Renal pelvis (tissue), 12 donors: ENCODE measurements around the gene KCTD3. TPM values are rescaled to one million over a fixed set of nuclear protein-coding genes. Genes with fewer than 3 reads are reported as not detected.

Experiments used
- DNase-seq: peaks from one replicate; pipeline ENCODE4 v3.0.0-alpha.2; 2013
- long read RNA-seq, 16 experiments: transcript quantifications; one replicate each; lab custom pipeline, GENCODE V29; 2026
- polyA plus RNA-seq, 3 donors: library from polyadenylated mRNA; unstranded; fragments of 120-200 nt; gene quantifications; one replicate each; pipeline ENCODE4 v1.2.1, GENCODE V29; 2013; ENCODE audit not compliant: insufficient read length in 3 of 3

Gene KCTD3
- polyA plus RNA-seq = 10 to 100 TPM; 59.1 to 79.9 (median 69.5) TPM
- long read RNA-seq, donor 1, partial matches to known transcripts = 0 of 6 reads
- long read RNA-seq, donor 1, other reads (novel, unspliced or antisense) = 0 of 6 reads
- long read RNA-seq, donor 2, partial matches to known transcripts = 0 of 4 reads
- long read RNA-seq, donor 2, other reads (novel, unspliced or antisense) = 0 of 4 reads
- long read RNA-seq, donor 3, transcript KCTD3-204 (3 exons, 652 nt) = major isoform, 5 of 10 reads
- long read RNA-seq, donor 3, partial matches to known transcripts = 0 of 10 reads
- long read RNA-seq, donor 3, other reads (novel, unspliced or antisense) = 0 of 10 reads
- long read RNA-seq, donor 4, partial matches to known transcripts = 16 of 22 reads
- long read RNA-seq, donor 4, other reads (novel, unspliced or antisense) = 0 of 22 reads
- long read RNA-seq, donor 5, partial matches to known transcripts = 10 of 15 reads
- long read RNA-seq, donor 5, other reads (novel, unspliced or antisense) = 0 of 15 reads
- long read RNA-seq, donor 6, transcript KCTD3-201 (18 exons, 3,931 nt) = major isoform, 7 of 28 reads
- long read RNA-seq, donor 6, partial matches to known transcripts = 20 of 28 reads
- long read RNA-seq, donor 6, other reads (novel, unspliced or antisense) = 0 of 28 reads
- long read RNA-seq, donor 7, transcript KCTD3-201 (18 exons, 3,931 nt) = minor isoform, 6 of 21 reads
- long read RNA-seq, donor 7, transcript KCTD3-204 (3 exons, 652 nt) = major isoform, 7 of 21 reads
- long read RNA-seq, donor 7, partial matches to known transcripts = 6 of 21 reads
- long read RNA-seq, donor 7, other reads (novel, unspliced or antisense) = 0 of 21 reads
- long read RNA-seq, donor 8, partial matches to known transcripts = 0 of 2 reads
- long read RNA-seq, donor 8, other reads (novel, unspliced or antisense) = 0 of 2 reads
- long read RNA-seq, donor 9, transcript KCTD3-201 (18 exons, 3,931 nt) = major isoform, 7 of 18 reads
- long read RNA-seq, donor 9, partial matches to known transcripts = 5 of 18 reads
- long read RNA-seq, donor 9, other reads (novel, unspliced or antisense) = 0 of 18 reads
- long read RNA-seq, donor 10, transcript KCTD3-201 (18 exons, 3,931 nt) = major isoform, 7 of 8 reads
- long read RNA-seq, donor 10, partial matches to known transcripts = 0 of 8 reads
- long read RNA-seq, donor 10, other reads (novel, unspliced or antisense) = 0 of 8 reads
- long read RNA-seq, donor 11, partial matches to known transcripts = 0 of 9 reads
- long read RNA-seq, donor 11, other reads (novel, unspliced or antisense) = 0 of 9 reads
- long read RNA-seq, donor 12, transcript KCTD3-201 (18 exons, 3,931 nt) = major isoform, 8 of 45 reads
- long read RNA-seq, donor 12, transcript KCTD3-204 (3 exons, 652 nt) = minor isoform, 5 of 45 reads
- long read RNA-seq, donor 12, partial matches to known transcripts = 31 of 45 reads
- long read RNA-seq, donor 12, other reads (novel, unspliced or antisense) = 0 of 45 reads
- long read RNA-seq, donor 13, transcript KCTD3-201 (18 exons, 3,931 nt) = major isoform, 5 of 12 reads
- long read RNA-seq, donor 13, partial matches to known transcripts = 0 of 12 reads
- long read RNA-seq, donor 13, other reads (novel, unspliced or antisense) = 0 of 12 reads
- long read RNA-seq, donor 14 = 0 reads
- long read RNA-seq, donor 15, transcript KCTD3-204 (3 exons, 652 nt) = major isoform, 6 of 38 reads
- long read RNA-seq, donor 15, transcript KCTD3-201 (18 exons, 3,931 nt) = minor isoform, 5 of 38 reads
- long read RNA-seq, donor 15, partial matches to known transcripts = 24 of 38 reads
- long read RNA-seq, donor 15, other reads (novel, unspliced or antisense) = 0 of 38 reads
- long read RNA-seq, donor 16, partial matches to known transcripts = 6 of 8 reads
- long read RNA-seq, donor 16, other reads (novel, unspliced or antisense) = 0 of 8 reads

DNA sequence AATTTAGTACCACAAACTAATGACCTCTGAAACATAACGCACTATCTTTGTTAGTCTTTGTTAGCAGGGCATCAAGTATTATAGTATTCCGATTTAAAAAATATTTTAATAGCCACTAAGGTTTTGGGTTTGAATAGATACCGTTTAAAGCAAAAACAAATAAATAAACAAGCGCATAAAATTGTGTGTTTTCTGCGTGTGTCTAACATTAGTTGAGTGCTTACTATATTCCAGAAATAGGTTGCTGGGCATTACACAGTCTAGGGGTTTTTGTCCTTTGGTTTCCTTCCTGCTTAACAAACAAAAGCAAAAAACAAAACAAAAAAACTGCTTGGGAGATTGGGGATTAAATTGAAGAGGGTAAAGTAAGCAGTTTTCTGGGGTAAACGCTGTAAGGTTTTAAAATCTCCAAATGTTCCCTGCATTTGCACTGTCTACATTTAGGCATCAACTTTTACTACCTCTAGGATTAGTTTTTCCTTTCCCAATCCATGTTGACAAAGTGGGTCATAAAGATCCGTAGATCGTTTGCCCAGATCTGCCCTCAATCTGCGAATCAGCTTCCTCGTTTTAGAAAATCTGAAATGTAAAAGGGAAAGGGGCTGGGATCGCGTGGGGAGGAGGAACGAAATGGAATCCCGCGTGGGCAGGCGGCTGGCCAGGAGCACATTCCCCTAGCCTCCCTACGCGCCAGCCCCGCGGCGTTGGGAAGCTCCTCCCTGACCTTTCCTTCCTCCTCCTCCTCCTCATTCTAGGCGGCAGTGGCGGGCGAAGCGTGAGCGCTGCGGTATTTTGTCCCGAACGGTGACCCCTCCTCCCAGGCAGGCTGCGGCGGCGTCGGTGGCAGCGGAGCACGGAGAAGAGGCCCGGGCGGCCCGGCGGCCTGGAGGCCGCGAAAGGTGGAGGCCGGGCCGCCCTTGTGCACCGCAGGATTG lies at the start of gene KCTD3:
Gene KCTD3 (plus strand): TSS at position 749 of the 935 bp plus-strand sequence. CDS start 382 bp downstream, outside the sequence.
- DNase-seq = peak; percentile 69

DNA sequence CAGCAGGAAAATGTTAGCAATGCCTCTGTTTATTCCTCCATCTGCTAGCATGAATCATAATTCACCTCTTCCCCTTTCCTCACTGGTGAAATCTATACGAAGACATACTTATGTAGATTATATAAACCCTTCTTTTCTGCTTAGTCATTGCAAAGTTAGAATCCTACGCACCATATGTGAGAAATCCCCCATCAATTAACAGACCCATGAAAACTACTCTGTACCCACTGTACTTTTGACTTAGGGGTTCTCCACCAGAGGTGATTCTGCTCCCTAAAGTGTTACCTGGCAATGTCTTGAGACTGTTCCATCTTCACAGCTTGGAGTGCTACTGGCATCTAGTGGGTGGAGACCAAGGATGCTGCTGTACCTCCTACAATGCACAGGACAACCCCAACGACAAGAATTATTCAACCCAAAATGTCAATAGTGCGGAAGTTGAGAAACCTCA lies 49.6 kb upstream of the KCTD3 start:
- DNase-seq = no peak

DNA sequence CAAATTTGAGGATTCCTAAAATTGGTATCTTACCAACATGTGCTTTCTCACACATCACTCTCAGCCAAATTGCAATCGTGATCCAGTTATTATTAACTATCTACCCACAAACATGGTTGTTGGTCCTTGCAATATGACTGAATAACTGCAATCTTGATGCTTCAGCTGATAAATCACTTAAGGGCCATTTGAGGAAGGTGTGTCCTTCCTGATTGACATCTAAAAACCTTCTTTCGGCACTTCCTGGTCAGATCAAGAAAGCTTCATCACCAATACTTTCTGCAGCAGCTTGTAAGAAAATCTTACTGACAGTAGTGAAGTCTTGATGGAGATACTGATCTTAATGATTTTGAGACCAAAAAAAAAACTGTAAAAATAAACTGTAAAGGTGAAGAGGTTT lies 48.5 kb upstream of the KCTD3 start:
- no peak for DNase-seq

DNA sequence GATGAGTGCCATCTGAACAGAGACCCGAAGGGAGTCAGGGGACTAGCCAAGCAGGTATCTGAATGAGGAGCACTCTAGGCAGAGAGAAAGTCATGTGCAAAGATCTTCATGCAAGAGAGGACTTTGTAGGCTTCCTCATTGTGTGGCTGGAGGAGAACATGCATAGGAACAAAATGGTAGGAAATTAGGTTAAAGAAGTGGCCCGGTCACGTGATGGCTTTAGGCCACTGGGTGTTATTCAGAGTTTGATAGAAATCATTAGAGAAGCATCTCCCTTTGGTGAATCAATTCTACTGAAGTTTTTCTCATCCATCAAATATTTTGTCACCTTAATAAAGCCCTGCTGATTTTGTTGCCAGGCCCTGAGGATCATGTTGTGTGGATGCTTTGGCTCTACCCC lies 45.8 kb upstream of the KCTD3 start:
- DNase-seq = no peak

DNA sequence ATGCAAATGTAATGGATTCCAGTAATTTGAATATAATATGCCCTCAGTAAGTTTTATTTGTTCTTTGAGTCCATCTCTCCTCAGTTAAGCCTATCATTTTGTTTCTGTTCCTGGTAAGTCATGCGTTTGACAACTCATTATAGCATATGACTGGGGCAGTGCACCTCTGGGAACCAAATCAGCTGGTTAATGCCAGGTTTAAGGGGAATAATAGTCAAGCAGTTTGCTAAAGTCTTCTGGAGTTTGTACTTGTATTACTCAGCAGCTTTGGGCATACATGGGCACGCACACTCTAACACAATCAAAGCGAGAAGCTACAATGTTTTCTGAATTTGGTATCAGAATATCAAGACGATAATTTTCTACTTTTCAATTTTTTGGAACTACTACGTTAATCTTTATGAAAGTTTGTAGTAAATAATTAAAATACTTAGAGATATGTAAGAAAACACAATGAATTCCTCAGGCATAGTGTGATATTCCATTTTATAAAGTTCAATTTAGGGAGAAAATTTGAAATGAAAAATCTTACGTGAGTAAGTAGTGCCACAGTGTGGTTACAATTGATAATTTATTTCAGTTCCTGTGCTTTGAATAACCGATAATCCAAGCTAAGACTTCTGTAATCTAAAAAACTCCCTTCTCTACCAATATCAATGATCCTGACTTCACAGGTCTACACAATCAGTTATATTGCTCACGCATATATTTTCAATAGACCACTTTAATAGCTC lies 43.8 kb upstream of the KCTD3 start:
- DNase-seq = no peak

DNA sequence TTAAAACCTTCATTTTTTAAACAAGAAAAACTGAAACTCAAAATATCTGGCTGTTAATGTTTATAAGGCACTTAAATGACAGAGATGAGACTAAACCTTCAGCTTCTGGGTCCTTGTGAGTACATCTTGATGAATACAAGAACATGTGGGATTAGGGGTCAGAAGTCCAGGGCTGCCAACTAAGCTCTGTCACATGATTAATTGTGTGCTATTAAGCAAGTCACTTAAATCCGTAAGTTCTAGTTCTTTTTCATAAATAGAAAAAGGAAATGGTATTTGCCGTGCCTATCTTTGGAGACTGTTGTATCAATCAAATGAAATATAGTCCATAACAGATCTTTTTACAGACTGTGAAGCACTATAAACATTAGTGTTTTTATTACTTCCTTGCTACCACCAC lies 43.2 kb upstream of the KCTD3 start:
- no peak for DNase-seq

DNA sequence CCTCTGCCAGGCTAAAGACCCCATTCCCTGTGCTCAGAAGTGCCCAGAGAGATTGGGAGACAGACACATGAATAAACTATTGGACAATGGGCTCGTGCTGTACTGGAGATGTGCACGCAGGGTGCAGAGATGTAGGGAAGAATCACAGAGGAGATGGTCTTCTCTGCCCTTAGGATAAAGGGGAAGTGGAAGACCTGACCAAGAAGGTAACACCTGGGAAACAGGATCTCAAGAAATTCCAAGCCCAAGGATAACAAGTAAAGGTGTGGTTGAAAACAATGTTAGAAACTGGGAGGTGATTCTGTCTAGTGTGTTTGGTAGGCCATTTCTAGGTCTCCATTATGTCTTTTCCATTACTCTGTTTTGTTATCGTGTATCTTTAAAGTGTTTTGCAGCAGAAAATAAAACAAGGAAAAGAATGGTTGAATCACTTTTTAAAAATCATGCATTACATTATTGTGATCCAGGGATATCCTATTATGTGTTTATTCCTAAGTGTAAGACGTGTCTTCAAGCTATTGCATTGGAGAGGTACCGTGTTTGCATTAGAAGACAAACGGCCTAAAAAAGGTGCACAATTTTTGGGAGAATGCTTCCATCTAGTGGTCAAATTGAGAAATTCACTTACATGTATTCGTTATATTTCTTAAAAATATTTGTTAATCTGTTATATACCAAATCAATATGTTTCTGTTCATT lies 40.8 kb upstream of the KCTD3 start:
- peak; percentile 30 for DNase-seq

DNA sequence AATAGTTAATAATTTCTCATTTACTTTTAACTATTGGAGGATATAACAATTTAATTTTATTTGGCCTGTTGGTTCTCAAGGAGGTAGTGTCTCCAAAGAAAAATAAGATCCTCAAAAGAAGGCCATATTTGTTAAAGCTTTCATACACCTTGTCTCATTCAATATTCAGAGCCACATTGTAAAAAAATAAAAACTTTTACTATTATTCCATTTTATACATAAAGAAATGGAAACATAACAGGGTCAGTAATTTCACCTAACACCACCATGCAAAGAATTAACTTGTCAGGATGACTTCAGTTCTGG lies 40.3 kb upstream of the KCTD3 start:
- no peak for DNase-seq

DNA sequence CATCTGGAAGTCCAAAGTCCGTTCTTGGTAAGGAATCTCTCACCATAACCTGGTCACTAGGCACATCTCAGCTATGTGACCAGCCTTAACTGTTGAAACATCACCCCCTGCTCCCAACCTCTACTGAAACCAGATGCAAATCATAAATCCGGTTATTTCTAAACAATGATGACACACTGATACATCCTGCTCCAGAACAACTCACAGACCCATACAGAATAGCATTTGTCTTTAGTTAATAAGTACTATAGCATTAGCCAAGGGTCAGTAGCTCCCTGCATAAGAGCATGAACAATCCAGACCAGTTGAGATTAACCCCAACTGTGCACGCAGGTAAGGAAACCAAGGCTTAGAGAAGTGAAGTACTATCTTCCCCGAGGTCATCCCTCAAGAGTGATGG lies 38.0 kb upstream of the KCTD3 start:
- DNase-seq = no peak

DNA sequence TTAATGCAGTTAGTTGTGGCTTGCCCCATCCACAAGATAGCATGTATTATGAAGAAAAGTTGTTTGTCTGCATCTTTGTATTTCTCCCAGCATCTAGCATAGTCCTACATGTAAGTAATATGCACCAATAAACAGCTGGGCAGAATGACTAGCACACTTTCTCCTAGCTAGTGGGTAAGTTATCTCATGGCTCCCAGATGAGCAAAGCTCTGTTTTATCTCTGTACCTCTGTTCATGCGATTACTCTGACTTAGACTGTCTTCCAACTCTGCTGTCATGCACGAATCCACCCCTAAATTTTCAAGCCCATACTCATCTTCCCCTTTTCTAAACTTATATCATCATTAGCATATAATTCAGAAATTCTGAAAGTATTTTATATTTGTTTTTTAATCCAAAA lies 37.5 kb upstream of the KCTD3 start:
- no peak for DNase-seq

DNA sequence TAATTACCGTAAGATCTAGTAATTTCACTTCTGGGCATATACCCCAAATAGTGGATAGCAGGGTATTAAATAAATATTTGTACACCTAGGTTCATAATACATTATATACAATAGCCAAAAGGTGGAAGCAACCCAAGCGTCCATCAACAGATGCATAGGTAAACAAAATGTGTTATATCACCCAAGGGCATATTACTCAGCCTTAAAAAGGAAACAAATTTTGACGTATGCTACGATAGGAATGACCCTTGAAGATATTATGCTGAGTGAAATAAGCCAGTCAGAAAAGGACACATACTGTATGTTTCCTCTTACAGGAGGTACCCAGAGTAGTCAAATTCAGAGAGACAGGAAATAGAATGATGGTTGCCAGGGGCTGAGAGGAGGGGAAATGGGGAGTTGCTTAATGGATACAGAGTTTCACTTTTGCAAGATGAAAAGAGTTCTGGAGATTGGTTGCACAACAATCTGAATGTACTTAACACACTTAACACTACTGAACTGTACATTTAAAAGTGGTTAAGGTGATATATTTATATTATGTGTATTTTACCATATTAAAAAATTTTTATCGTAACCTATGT lies 36.6 kb upstream of the KCTD3 start:
- no peak for DNase-seq

DNA sequence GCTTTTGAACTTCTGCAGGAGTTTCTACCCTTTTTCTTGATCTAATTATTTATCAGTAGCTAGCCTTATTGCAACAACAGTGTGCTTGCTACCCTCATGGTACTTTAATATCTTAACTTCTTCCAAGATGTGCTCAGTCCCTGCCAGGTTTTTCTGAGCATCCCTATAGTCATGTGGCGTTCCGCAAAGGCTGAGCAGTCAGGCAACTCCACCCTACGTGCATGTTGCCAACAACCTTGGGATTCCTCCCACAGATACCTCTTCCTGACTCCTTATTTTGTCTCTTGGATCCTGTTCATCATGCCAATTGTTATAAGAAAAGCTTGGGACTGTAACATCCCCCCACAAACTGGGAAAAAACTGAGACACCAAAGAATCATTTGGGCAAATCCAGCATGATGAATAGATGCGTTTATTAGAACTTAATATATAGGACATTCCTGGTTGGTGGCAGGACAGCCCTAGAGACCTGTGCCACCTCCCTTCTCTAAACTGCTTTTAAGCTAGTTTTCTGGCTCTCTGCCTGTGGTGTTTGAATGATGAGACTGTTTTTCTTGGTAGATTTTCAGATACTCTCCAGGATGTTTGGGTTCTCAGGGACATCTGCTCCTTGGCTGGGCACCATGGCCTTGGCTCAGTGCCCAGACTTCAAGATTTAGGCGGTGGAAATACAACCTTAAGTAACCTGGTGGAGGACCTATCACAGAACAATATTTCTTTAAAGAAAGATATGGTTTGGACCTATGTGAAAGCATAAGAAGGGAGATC lies 27.1 kb upstream of the KCTD3 start:
- no peak for DNase-seq

DNA sequence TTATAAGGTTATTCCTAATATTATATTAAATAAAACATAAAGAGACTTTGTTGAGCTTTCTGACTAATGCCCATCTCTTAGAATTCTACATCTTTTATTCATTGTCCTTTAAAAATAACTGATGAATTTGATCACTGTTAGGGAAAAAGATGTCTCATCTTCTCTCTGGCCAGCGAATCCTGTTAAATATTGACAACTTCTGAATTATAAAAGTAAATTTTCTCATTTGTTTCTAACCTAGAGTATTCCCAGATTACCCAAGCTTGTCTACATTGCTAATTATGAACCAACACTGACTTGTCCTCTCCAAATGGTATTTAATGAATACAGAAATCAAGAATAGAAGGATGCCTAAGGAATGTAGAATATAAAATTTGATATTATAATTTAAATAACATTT lies 24.8 kb upstream of the KCTD3 start:
- no peak for DNase-seq

DNA sequence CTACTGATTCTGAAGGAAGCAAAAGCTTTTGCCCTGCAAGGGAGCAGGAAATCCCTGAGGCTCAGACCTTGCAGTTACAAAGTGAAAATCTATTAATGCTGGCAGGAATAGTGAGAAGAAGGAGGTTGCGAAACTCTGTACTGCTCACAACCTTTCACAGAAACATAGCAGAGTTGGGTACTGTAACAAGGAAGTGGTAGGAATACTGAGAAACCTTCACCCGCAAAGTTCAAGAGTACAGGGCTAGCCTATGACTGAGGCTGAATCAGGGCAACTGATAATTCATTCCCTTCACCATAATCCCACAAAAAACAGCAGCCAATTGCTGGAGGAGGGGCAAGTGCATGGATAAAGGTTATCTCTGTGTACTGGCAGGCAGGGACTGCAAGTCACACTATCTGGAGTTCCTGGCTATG lies 23.9 kb upstream of the KCTD3 start:
- no peak for DNase-seq

DNA sequence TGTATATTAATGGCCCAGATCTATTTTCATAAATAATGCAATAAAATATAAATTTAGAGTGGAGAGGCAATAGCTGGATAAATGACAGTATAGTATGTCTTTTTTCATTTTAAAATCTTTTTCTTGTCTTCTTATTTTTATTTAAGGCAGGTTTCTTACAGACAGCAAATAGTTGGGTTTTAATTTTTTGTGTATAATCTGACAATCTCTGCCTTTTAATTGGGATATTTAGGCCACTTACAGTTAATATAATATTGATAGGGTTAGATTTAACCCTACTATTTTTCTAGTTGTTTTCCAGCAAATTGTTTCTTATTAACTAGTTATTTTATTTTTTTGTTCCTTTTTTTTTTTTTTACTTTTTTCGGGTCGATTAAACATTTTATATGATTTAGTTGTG lies 23.3 kb upstream of the KCTD3 start:
- no peak for DNase-seq

DNA sequence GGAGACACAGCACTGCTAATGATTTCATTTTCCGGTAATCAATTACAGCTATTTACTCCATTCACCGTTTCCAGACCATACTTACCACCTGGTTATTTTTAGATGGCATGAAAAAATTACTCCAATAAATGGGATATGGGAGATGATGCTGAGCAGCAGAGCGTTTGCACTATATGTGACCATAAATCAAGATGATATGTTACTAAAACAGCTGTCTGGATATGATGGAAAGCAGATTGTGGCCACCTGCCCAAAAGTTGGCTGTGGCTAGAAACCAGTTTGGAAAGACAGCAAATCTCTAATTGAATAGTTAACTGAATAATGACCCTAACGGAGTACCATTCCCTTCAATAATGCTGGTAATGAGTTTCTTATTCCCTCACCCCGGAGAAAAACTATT lies 22.5 kb upstream of the KCTD3 start:
- no peak for DNase-seq

DNA sequence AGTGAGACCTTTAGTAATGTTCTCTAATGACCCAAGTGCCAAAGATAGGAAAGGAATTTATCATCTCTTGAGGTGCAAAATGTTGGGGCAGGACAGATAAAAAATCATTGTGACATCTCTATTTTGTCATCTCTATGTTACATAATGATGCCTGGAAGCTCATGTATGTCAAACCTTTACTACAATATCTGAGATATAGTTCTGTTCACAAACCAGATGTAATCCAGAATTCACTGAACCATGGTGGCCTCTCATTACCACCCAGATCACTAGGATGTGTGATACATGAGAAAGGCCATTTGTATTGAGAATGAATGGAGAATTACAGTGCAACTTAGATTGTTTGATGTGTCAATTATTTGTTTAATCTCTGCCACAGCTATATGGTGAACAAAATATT lies 22.0 kb upstream of the KCTD3 start:
- DNase-seq = no peak
